ENCODE results near the gene PDGFD.

DNA sequence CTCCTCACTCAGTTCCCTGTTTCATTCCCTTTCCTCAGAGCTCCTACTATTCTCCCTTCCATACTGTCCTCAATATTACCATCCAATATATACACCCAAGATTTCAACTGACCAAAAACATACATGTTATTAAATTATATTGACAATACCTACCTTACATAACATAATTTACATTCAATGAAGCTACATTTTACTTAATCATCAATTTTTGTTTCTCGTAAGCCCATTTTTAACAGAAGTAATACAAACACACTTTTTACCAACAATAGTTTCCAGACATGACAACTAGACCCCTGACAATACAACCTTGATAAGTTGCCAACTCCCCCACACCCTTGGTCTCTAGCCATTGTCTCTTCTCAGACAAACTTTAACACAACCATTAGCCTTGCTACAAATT is 273.3 kb downstream of the PDGFD start:
- TF ChIP-seq ARNT (IDR thresholded peaks at IDR 0.05) (no peak), HDGF (IDR thresholded peaks at IDR 0.05; ENCODE audit: borderline replicate concordance) (no peak), TARDBP (IDR thresholded peaks at IDR 0.05) (no peak), FOXA1 (IDR thresholded peaks at IDR 0.05) (no peak), FOXM1 (IDR thresholded peaks at IDR 0.05; ENCODE audit: borderline replicate concordance) (no peak), FOXK2 (IDR thresholded peaks at IDR 0.05) (no peak), SP1 (IDR thresholded peaks at IDR 0.05) (no peak), ELF4 (IDR thresholded peaks at IDR 0.05) (no peak), BHLHE40 (IDR thresholded peaks at IDR 0.05; ENCODE audit: borderline replicate concordance) (no peak)
